K562 (cell line): ENCODE results near the gene BRAT1. TPM values are rescaled to one million over a fixed set of nuclear protein-coding genes. Genes with fewer than 3 reads are reported as not detected.

Source experiments
- ATAC-seq: fragments of 200-7000 bp; cut with Tn5 transposase; 3 replicates; pipeline ENCODE4 v1.9.1; 2020; ENCODE audit warnings: moderate library complexity
- Bru-seq: library from RNA; stranded (reverse); fragments of 400-500 nt; gene quantifications from one replicate; lab custom pipeline; 2021; lab: Mats Ljungman, UMichigan
- BruChase-seq, 2 experiments: library from RNA; stranded (reverse); fragments of 400-500 nt; gene quantifications; one replicate each; lab custom pipeline; 2021; lab: Mats Ljungman, UMichigan
- BruUV-seq: library from RNA; stranded (reverse); fragments of 400-500 nt; replicated peaks from 2 replicates; lab custom pipeline; 2021; lab: Mats Ljungman, UMichigan
- CTCF ChIA-PET: fragments of 300-600 bp; formaldehyde crosslinking; extraction: SDS; loops from one replicate; lab custom pipeline; 2021; ENCODE audit warnings: low intra/inter-chr PET ratio; lab: Yijun Ruan, JAX
- POLR2A ChIA-PET: fragments of 300-600, 350-650 bp; sonication (Branson Sonifier 250); formaldehyde crosslinking; extraction: SDS; loops from one replicate; lab custom pipeline; 2021; ENCODE audit warnings: antibody characterized with exemption, inconsistent platforms; lab: Yijun Ruan, JAX
- DNase-seq, 4 experiments: peaks; one replicate each; pipeline versions ENCODE4 v3.0.0 to v3.0.0-alpha.2; 2011 to 2018; ENCODE audit warnings: low spot score in 3 of 4, mixed read lengths in 3 of 4; ENCODE audit errors: extremely low read depth in 1 of 4
- FAIRE-seq: peaks from 2 replicates; lab custom pipeline; 2011; peaks lifted over from hg19 to GRCh38; lab: Jason Lieb, UNC
- H2AFZ ChIP-seq: 2 replicates; pipeline ENCODE4 v1.6.0; 2011; ENCODE audit warnings: low read depth, low read length, control low read depth, inconsistent platforms
- H3K27ac ChIP-seq: fragments of 200-600 bp; 3 replicates; pipeline ENCODE4 v1.8.0; 2011; ENCODE audit warnings: low read depth, mild to moderate bottlenecking, control low read depth, inconsistent platforms, low read length, moderate library complexity, mixed read lengths; ENCODE audit errors: extremely low read depth
- H3K27me3 ChIP-seq, 2 experiments: fragments of 300-600 bp in 1 of 2; 2 replicates in 1 of 2; 3 replicates in 1 of 2; pipeline versions ENCODE4 v1.6.0 to v1.8.0; 2011; ENCODE audit warnings: inconsistent platforms in 2 of 2, low read length in 2 of 2, mild to moderate bottlenecking in 1 of 2, mixed read lengths in 1 of 2, moderate library complexity in 1 of 2; ENCODE audit not compliant: control insufficient read depth in 2 of 2, insufficient read depth in 2 of 2
- H3K36me3 ChIP-seq: fragments of 300-600 bp; 3 replicates; pipeline ENCODE4 v1.8.0; 2011; ENCODE audit warnings: mild to moderate bottlenecking, low read length, inconsistent platforms; ENCODE audit not compliant: control insufficient read depth, insufficient read depth
- H3K4me1 ChIP-seq, 2 experiments: fragments of 200-600 bp in 1 of 2; replicated peaks in 1 of 2; 2 replicates in 1 of 2; 3 replicates in 1 of 2; pipeline versions ENCODE4 v1.5.1 to v1.8.0; 2011; ENCODE audit warnings: inconsistent platforms in 2 of 2, low read length in 2 of 2, mild to moderate bottlenecking in 1 of 2, mixed read lengths in 1 of 2, moderate library complexity in 1 of 2; ENCODE audit not compliant: control insufficient read depth in 2 of 2, insufficient read depth in 2 of 2
- H3K4me2 ChIP-seq: 2 replicates; pipeline ENCODE4 v1.6.1; 2011; ENCODE audit warnings: low read length, control low read depth, inconsistent platforms, mixed read lengths; ENCODE audit not compliant: insufficient read depth
- H3K4me3 ChIP-seq: fragments of 200-600 bp; sonication (generic), shearing (Covaris generic); 2 replicates; pipeline ENCODE4 v1.5.1; 2016; ENCODE audit warnings: control low read depth, inconsistent platforms
- H3K79me2 ChIP-seq: fragments of 200-600 bp; 3 replicates; pipeline ENCODE4 v1.8.0; 2011; ENCODE audit warnings: low read length, inconsistent platforms; ENCODE audit not compliant: control insufficient read depth, insufficient read depth
- H3K9ac ChIP-seq, 2 experiments: 2 replicates each; pipeline versions ENCODE4 v1.6.0 to v1.6.1; 2011; ENCODE audit warnings: low read depth in 2 of 2, low read length in 2 of 2, control low read depth in 1 of 2, inconsistent platforms in 1 of 2, mild to moderate bottlenecking in 1 of 2, mixed read lengths in 1 of 2; ENCODE audit not compliant: insufficient read depth in 1 of 2
- H3K9me1 ChIP-seq: one replicate; pipeline ENCODE4 v1.6.0; 2011; ENCODE audit warnings: inconsistent platforms, mild to moderate bottlenecking, low read length, moderate library complexity; ENCODE audit not compliant: control insufficient read depth, insufficient read depth
- H3K9me3 ChIP-seq: replicated peaks from 2 replicates; pipeline ENCODE4 v1.5.1; 2011; ENCODE audit warnings: low read depth, low read length, inconsistent platforms; ENCODE audit not compliant: control insufficient read depth, insufficient read depth
- H4K20me1 ChIP-seq: replicated peaks from 2 replicates; pipeline ENCODE4 v1.6.1; 2011; ENCODE audit warnings: low read length, inconsistent platforms, mixed read lengths; ENCODE audit not compliant: control insufficient read depth, insufficient read depth
- ARID2 ChIP-seq: fragments of 450-650 bp; IDR thresholded peaks from 2 replicates; pipeline ENCODE4 v1.6.1; 2017; ENCODE audit warnings: antibody characterized with exemption, mild to moderate bottlenecking
- FOXK2 ChIP-seq, 2 experiments: fragments of 450-650 bp; IDR thresholded peaks in 1 of 2; conservative IDR thresholded peaks in 1 of 2; 2 replicates each; pipeline ENCODE4 v1.6.1; 2016; ENCODE audit warnings: low read depth in 2 of 2, mild to moderate bottlenecking in 1 of 2
- FOXP1 ChIP-seq: sonication (generic); formaldehyde crosslinking; IDR thresholded peaks from 2 replicates; pipeline ENCODE4 v1.8.0; 2022; ENCODE audit warnings: mild to moderate bottlenecking, missing genetic modification reagents
- HMG20A ChIP-seq: fragments of 450-650 bp; formaldehyde crosslinking; conservative IDR thresholded peaks from 2 replicates; pipeline ENCODE4 v1.4.0; 2020; ENCODE audit warnings: mild to moderate bottlenecking, mixed read lengths
- KLF13 ChIP-seq: fragments of 450-650 bp; IDR thresholded peaks from 2 replicates; pipeline ENCODE4 v1.6.1; 2016; ENCODE audit warnings: missing genetic modification characterization, low read depth, mild to moderate bottlenecking, missing compliant biosample characterization, moderate library complexity, borderline replicate concordance
- MAFF ChIP-seq: IDR thresholded peaks from 2 replicates; pipeline ENCODE4 v1.6.1; 2012; ENCODE audit warnings: low read length, improper control_type of control experiment
- NR4A1 ChIP-seq, 2 experiments: fragments of 250-450 bp in 1 of 2; fragments of 450-650 bp in 1 of 2; sonication (Bioruptor Pico) in 1 of 2; IDR thresholded peaks; 2 replicates each; pipeline versions ENCODE4 v1.4.0 to v1.6.1; 2016 to 2020; ENCODE audit warnings: mild to moderate bottlenecking in 2 of 2, missing compliant biosample characterization in 1 of 2, missing genetic modification characterization in 1 of 2, moderate library complexity in 1 of 2
- OTX1 ChIP-seq: fragments of 450-650 bp; formaldehyde crosslinking; IDR thresholded peaks from 2 replicates; pipeline ENCODE4 v1.4.0; 2022; ENCODE audit warnings: mild to moderate bottlenecking
- PHF8 ChIP-seq: fragments of 200-600 bp; sonication (generic); IDR thresholded peaks from 2 replicates; pipeline ENCODE4 v1.6.1; 2012; ENCODE audit warnings: mixed run types, mild to moderate bottlenecking, inconsistent platforms, low read length, moderate library complexity, borderline replicate concordance
- RFX1 ChIP-seq: fragments of 450-650 bp; IDR thresholded peaks from 2 replicates; pipeline ENCODE4 v1.6.1; 2016; ENCODE audit warnings: mild to moderate bottlenecking, moderate library complexity
- TBP ChIP-seq: optimal IDR thresholded peaks from 2 replicates; pipeline ENCODE3; 2011; ENCODE audit warnings: low read depth, low read length, improper control_type of control experiment
- ZFP36 ChIP-seq: fragments of 150-350 bp; IDR thresholded peaks from 2 replicates; pipeline ENCODE4 v1.6.1; 2018; ENCODE audit warnings: low read length, low read depth; ENCODE audit not compliant: partially characterized antibody
- ZKSCAN8 ChIP-seq: fragments of 200-800 bp; sonication (Bioruptor generic); IDR thresholded peaks from 2 replicates; pipeline ENCODE4 v1.6.1; 2016; ENCODE audit warnings: missing genetic modification characterization, missing compliant biosample characterization
- ZNF184 ChIP-seq: sonication (generic); formaldehyde crosslinking; IDR thresholded peaks from 2 replicates; pipeline ENCODE4 v1.5.0; 2020; ENCODE audit warnings: missing genetic modification reagents
- WGBS: fragments of 100-300 bp; shearing (Covaris generic); methylation state at CpG from one replicate; pipeline ENCODE4 v1.1.6; 2016; ENCODE audit warnings: low coverage, mixed read lengths; ENCODE audit not compliant: insufficient coverage; ENCODE audit errors: missing lambda C conversion rate; 5-methylcytosine and 5-hydroxymethylcytosine counted together
- in situ Hi-C: fragments of 300-500 bp; cut with MboI; formaldehyde crosslinking; loops from 4 replicates; pipeline ENCODE4 v1.15.0; 2018; ENCODE audit warnings: inconsistent platforms, mixed read lengths
- intact Hi-C: fragments of 100-400 bp; cut with micrococcal nuclease; formaldehyde crosslinking; loops from 2 replicates; pipeline ENCODE4 v1.14.2; 2022
- long read RNA-seq, 3 experiments: library from polyadenylated mRNA in 2 of 3; library from RNA in 1 of 3; unstranded in 2 of 3; stranded (forward) in 1 of 3; transcript quantifications; one replicate each; pipeline ENCODE4 v2.0.0, GENCODE V29; 2019 to 2022
- polyA minus RNA-seq, 3 experiments: library from RNA; depleted of rRNA, polyadenylated mRNA; stranded (reverse); fragments of >200 nt; gene quantifications; 2 replicates each; pipeline ENCODE4 v1.2.3, GENCODE V29; 2011
- polyA plus RNA-seq, 8 experiments: library from polyadenylated mRNA; depleted of rRNA in 4 of 8; stranded (reverse) in 5 of 8; unstranded in 3 of 8; fragments of >200 nt; fragmentation: Nextera tagmentation in 2 of 8; fragmentation: Illumina TruSeq in 1 of 8; extraction: Ambion mirVana in 2 of 8; extraction: Trizol in 1 of 8; gene quantifications; 2 replicates each; pipeline versions ENCODE4 v1.2.1 to v1.2.3, GENCODE V29; 2011 to 2014; ENCODE audit warnings: inconsistent platforms in 1 of 8, missing spikeins in 1 of 8
- total RNA-seq, 7 experiments: library from RNA; depleted of rRNA in 6 of 7; stranded (reverse); fragments of >200 nt in 6 of 7; fragmentation: Illumina TruSeq in 2 of 7; extraction: Trizol in 2 of 7; gene quantifications; 2 replicates each; pipeline versions ENCODE4 v1.2.1 to v1.2.3, GENCODE V29; 2011 to 2021; ENCODE audit warnings: low replicate concordance in 1 of 7
- TF ChIP-seq, protein P1 (sequence below): sonication (generic); formaldehyde crosslinking; IDR thresholded peaks from 2 replicates; pipeline ENCODE4 v1.5.0; 2020; ENCODE audit warnings: missing genetic modification reagents

BRAT1 gene
- total RNA-seq (2011; cell fraction: chromatin; rRNA removed; ENCODE audit: low replicate concordance): 18.7 and 76.7 TPM in 2 replicates
- total RNA-seq (2011; cell fraction: nucleolus; rRNA removed): 75.9 and 80.0 TPM in 2 replicates
- 35.8 and 37.1 TPM in 2 replicates for total RNA-seq (2011; cell fraction: nucleoplasm; rRNA removed)
- total RNA-seq (2014; rRNA removed) (48.2 and 53.8 TPM in 2 replicates), total RNA-seq (2014; rRNA removed; fragmentation: Illumina TruSeq; extraction: Trizol) (1.9 and 3.7 TPM in 2 replicates), total RNA-seq (2015; rRNA removed; fragmentation: Illumina TruSeq; extraction: Trizol) (14.6 and 17.4 TPM in 2 replicates), total RNA-seq (2021) (49.6 and 49.8 TPM in 2 replicates), polyA plus RNA-seq (2011; rRNA removed) (10.5 and 23.7 TPM in 2 replicates), polyA plus RNA-seq (2014; fragmentation: Illumina TruSeq; extraction: Trizol) (5.8 and 20.3 TPM in 2 replicates), polyA plus RNA-seq (2014; fragmentation: Nextera tagmentation; extraction: Ambion mirVana) (under 1 TPM; 0.13 to 0.31 TPM), polyA plus RNA-seq (2014; rRNA removed) (35.3 and 39.1 TPM in 2 replicates), polyA minus RNA-seq (2011; rRNA and poly(A)+ RNA removed) (3.2 and 7.4 TPM in 2 replicates), Bru-seq, nascent RNA (percentile 68 among the genes with signal in this experiment), BruChase-seq, experiment 1, labeled RNA remaining after a 2-hour chase (percentile 68 among the genes with signal in this experiment), BruChase-seq, experiment 2, labeled RNA remaining after a 6-hour chase (percentile 69 among the genes with signal in this experiment)
- 14.1 and 48.2 TPM in 2 replicates for polyA plus RNA-seq (2011; cell fraction: cytosol; rRNA removed)
- polyA plus RNA-seq (2011; cell fraction: nucleus; rRNA removed): 84.7 and 142 TPM in 2 replicates
- polyA plus RNA-seq (2012): 37.7 and 38.8 TPM in 2 replicates
- polyA minus RNA-seq (2011; cell fraction: cytosol; rRNA and poly(A)+ RNA removed): 27.3 and 27.9 TPM in 2 replicates
- polyA minus RNA-seq (2011; cell fraction: nucleus; rRNA and poly(A)+ RNA removed): 22.2 and 25.0 TPM in 2 replicates
- long read RNA-seq, experiment 1, transcript BRAT1-201 (14 exons, 2,915 nt): major isoform, 143 of 460 reads
- long read RNA-seq, experiment 1, partial matches to known transcripts: 198 of 460 reads
- long read RNA-seq, experiment 1, other reads (novel, unspliced or antisense): 119 of 460 reads
- long read RNA-seq, experiment 2, transcript BRAT1-201 (14 exons, 2,915 nt): major isoform, 10 of 65 reads
- long read RNA-seq, experiment 2, partial matches to known transcripts: 34 of 65 reads
- long read RNA-seq, experiment 2, other reads (novel, unspliced or antisense): 21 of 65 reads
- long read RNA-seq, experiment 3, transcript BRAT1-201 (14 exons, 2,915 nt): major isoform, 11 of 34 reads
- long read RNA-seq, experiment 3, partial matches to known transcripts: 10 of 34 reads
- long read RNA-seq, experiment 3, other reads (novel, unspliced or antisense): 13 of 34 reads

DNA sequence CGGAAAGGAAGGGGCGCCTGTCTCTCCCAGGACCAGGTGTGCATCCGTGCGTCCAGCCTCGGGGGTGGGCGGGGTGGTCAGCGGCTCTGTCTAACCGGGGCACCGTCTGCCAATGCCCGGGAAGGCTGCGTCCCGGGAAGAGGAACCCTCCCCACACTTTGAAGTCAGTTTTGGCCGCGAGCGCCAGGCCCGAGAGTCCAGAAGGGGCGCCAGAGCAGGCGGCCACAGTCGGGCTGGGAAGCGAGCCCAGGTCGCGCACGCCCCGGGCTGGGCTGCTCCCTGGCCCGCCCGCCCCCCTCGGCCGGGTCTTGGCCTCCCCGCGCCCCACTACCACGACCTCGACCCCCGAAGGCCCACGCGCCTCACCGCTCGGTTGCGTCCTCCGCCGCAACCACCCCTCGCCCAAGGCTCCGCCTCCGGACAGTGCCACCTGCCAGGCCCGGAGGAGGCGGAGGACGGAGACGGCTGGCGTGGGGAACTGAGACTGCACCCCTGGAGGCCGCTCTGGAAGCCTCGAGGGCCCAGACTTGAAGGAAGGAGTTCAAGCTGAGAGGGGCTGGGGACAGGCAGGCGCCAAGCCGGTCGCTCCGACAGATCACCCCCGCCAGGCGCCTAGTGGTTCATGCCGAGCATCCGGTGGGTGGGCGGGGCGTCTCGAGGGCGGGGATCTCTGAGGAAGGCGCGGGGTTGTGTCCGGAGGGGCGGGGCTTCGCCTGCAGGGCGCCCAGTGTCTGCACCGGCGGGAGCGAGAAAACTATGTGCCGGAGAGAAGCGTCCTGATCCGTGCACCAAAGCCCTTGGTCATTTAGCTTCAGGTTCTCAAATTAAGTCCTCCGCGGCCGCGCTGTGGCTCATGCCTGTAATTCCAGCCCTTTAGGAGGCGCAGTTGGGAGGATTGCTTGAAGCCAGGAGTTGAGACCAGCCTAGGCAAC, at the start of gene BRAT1:
TSS of gene BRAT1 (minus strand) at position 404 of the 932 bp plus-strand sequence. CDS start 1,093 bp downstream, outside the sequence.
- Histone ChIP-seq H3K4me1 (peaks cover 11 to 46% of the 10 kb centered on the region in 2 experiments; a peak in 4 of 5 replicates), H3K36me3 (peaks cover 29% of the 10 kb centered on the region; the same call in 2 of the 3 replicates), H2AFZ (peak within 1 kb of the TSS; percentile 100), H3K9me3 (no peaks in the 10 kb centered on the region), H4K20me1 (peaks cover 4% of the 10 kb centered on the region; the same call in 1 of the 2 replicates), H3K9ac (peak within 1 kb of the TSS; percentile 99 to 100), H3K4me2 (peak within 1 kb of the TSS; percentile 97), H3K27me3 (no peaks in the 10 kb centered on the region), H3K4me3 (peak within 1 kb of the TSS; percentile 99), H3K79me2 (peaks cover 47% of the 10 kb centered on the region), H3K9me1 (no peaks in the 10 kb centered on the region), H3K27ac (peak within 1 kb of the TSS; percentile 100)
- WGBS: 1% methylated on average over 27 of the region's 79 CpGs
- intact Hi-C loops (no loop called here), in situ Hi-C loops (no loop called here)
- FAIRE-seq: peak; percentile 88
- ATAC-seq: peak; percentile 93
- POLR2A ChIA-PET: interaction anchor here (0.6 to 1.0 kb wide), 5 partner anchors 9 to 368 kb away, joined by 3 to 5 read pairs (median 4); no protein-coding TSS in a partner anchor
- DNase-seq: peak; percentile 96 to 99 (median 97)
- CTCF ChIA-PET: interaction anchor here (0.6 to 1.1 kb wide), 2 partner anchors 9 to 56 kb away, joined by 3 read pairs; no protein-coding TSS in a partner anchor
- no TSS peak for BruUV-seq
- TF ChIP-seq RFX1: no peak
- TF ChIP-seq OTX1 (CRISPR knock-in tag): peak; percentile 28; the same call in 1 of the 2 replicates
- no peak for TF ChIP-seq HMG20A
- TF ChIP-seq KLF13 (tag): peak; percentile 64; the same call in 1 of the 2 replicates
- TF ChIP-seq, protein P1, sequence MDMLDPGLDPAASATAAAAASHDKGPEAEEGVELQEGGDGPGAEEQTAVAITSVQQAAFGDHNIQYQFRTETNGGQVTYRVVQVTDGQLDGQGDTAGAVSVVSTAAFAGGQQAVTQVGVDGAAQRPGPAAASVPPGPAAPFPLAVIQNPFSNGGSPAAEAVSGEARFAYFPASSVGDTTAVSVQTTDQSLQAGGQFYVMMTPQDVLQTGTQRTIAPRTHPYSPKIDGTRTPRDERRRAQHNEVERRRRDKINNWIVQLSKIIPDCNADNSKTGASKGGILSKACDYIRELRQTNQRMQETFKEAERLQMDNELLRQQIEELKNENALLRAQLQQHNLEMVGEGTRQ (CRISPR knock-in tag): no peak
- no peak; the same call in 1 of the 2 replicates for TF ChIP-seq FOXP1 (CRISPR knock-in tag)
- TF ChIP-seq TBP: peak; percentile 46
- no peak for TF ChIP-seq ARID2
- no peak for TF ChIP-seq ZNF184 (CRISPR knock-in tag)
- no peak for TF ChIP-seq ZFP36
- TF ChIP-seq ZKSCAN8 (CRISPR knock-in tag): no peak
- peak; percentile 18; the same call in 1 of the 2 replicates for TF ChIP-seq MAFF
- TF ChIP-seq PHF8: peak; percentile 68
- TF ChIP-seq NR4A1 (CRISPR knock-in tag; IDR thresholded peaks at IDR 0.05): no peak
- TF ChIP-seq NR4A1 (tag; IDR thresholded peaks at IDR 0.05): no peak
- peak in 1 of 2 experiments; percentile 99; a peak in 2 of 4 replicates for TF ChIP-seq FOXK2 (conservative IDR thresholded peaks at IDR 0.05 in 1 of 2, IDR thresholded peaks at IDR 0.05 in 1 of 2; ENCODE audit: low read depth in 2 of 2)
